SJCRH30 (cell line): ENCODE results near the gene TTC4. TPM values are rescaled to one million over a fixed set of nuclear protein-coding genes. Genes with fewer than 3 reads are reported as not detected.

Experiments
- DNase-seq, 2 experiments: peaks; one replicate each; pipeline ENCODE4 v3.0.0-alpha.2; 2015 to 2020
- H3K27ac ChIP-seq: fragments of 250-450 bp; sonication (Bioruptor Pico); 2 replicates; pipeline ENCODE4 v1.5.1; 2020; ENCODE audit warnings: mild to moderate bottlenecking, moderate library complexity
- H3K27me3 ChIP-seq: fragments of 250-450 bp; sonication (Bioruptor Pico); 2 replicates; pipeline ENCODE4 v1.5.1; 2020; ENCODE audit warnings: mild to moderate bottlenecking, moderate library complexity
- H3K36me3 ChIP-seq: fragments of 250-450 bp; sonication (Bioruptor Pico); 2 replicates; pipeline ENCODE4 v1.5.1; 2020; ENCODE audit warnings: mild to moderate bottlenecking, moderate library complexity
- H3K4me1 ChIP-seq: fragments of 250-450 bp; sonication (Bioruptor Pico); 2 replicates; pipeline ENCODE4 v1.5.1; 2020; ENCODE audit warnings: mild to moderate bottlenecking, moderate library complexity
- H3K4me3 ChIP-seq: fragments of 250-450 bp; sonication (Bioruptor Pico); 2 replicates; pipeline ENCODE4 v1.5.1; 2020; ENCODE audit warnings: mild to moderate bottlenecking, moderate library complexity
- H3K9me3 ChIP-seq: fragments of 250-450 bp; sonication (Bioruptor Pico); replicated peaks from 2 replicates; pipeline ENCODE4 v1.5.1; 2020; ENCODE audit warnings: mild to moderate bottlenecking, moderate library complexity
- total RNA-seq: library from RNA; depleted of rRNA; stranded (reverse); fragments of >200 nt; shearing (Covaris generic); gene quantifications from 2 replicates; pipeline ENCODE4 v1.2.3, GENCODE V29; 2014

The TTC4 gene
- total RNA-seq, 1 experiment from 2014 or later = 38.9 TPM

DNA sequence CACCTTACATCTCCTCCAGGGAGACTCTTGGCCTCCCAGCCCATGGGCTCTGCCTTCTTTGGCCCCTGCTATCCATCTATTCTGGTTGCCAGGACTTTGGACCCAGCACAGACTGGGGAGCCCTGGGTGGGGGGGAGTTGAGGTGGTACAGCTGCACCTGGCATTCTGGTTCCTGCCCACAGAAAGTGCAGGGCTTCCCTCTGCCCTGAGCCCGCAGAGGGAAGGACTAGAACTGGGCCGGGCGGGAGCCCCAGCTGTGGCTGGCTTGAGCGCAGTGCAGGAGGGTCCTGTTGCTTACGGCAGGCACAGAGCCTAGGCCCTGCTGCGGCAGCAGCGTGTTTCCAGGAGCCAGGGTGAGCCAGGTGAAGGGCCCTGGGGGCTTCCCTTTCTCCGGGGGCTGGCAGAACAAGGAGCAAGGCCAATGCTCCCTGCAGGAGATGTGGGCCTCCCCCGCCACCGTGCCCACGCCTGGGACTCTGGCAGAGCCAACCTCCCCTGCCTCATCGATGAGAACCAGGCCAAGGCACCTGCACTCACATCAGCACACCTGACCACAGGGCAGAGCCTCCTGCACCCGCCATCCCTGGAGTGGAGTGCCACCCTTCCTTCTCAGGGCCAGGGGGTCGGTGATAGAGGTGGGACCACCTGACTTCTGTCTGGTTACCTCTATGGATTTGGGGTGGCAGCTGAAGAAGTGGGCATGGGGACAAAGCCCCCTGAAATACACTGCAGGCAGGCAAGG is 32.6 kb downstream of the TTC4 start:
- Histone ChIP-seq H3K4me1 (no peaks in the 10 kb centered on the region), H3K36me3 (peaks cover 9% of the 10 kb centered on the region; the same call in 1 of the 2 replicates), H3K27ac (no peak overlapping the region), H3K27me3 (no peaks in the 10 kb centered on the region), H3K9me3 (no peaks in the 10 kb centered on the region), H3K4me3 (no peak overlapping the region)
- DNase-seq = no peak

DNA sequence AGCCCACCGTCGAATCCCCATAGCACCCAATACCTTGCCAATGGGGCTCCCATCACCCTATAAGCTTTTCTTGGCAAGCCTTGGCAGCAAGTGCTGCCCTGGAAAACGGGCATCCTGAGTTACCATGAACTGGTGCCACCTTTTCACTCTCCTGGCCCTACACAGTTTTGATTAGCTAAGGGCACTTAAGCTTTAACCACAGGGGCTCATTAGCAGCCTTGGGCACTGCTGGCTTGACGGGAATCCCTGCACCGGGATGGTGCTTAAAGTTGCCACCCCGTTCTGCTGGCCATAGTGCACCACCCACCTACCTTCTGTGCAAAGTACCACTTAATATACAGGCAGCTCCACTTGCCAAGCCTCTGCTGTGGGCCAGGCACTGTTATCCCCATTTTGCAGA is 34.9 kb downstream of the TTC4 start:
- H3K27me3 ChIP-seq = no peaks in the 10 kb centered on the region
- no peak for DNase-seq
- no peak overlapping the region for H3K27ac ChIP-seq
- H3K36me3 ChIP-seq = no peaks in the 10 kb centered on the region
- no peaks in the 10 kb centered on the region for H3K4me1 ChIP-seq
- no peaks in the 10 kb centered on the region for H3K9me3 ChIP-seq
- H3K4me3 ChIP-seq = no peak overlapping the region

DNA sequence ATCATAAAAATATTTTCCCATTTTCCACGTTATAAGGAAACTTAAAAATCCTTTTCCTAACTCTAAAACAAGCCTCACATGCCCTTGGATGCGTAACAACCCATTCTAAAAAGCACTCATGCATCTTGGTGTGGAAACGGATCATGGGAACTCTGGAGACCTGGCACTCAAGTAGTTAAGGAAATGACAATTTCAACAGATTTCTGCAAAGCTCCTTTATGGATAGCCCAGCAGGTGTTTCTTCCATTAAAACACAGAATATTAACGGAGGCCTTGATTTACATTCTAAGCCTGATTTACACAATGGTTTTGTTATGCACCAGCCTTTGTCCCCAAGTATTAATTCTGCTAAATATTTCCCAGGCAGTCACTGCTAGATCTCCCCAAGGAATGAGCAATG is 35.8 kb downstream of the TTC4 start:
- no peaks in the 10 kb centered on the region for H3K9me3 ChIP-seq
- no peaks in the 10 kb centered on the region for H3K27me3 ChIP-seq
- no peak overlapping the region for H3K4me3 ChIP-seq
- no peak overlapping the region for H3K27ac ChIP-seq
- DNase-seq = no peak
- H3K36me3 ChIP-seq = no peaks in the 10 kb centered on the region
- no peaks in the 10 kb centered on the region for H3K4me1 ChIP-seq

DNA sequence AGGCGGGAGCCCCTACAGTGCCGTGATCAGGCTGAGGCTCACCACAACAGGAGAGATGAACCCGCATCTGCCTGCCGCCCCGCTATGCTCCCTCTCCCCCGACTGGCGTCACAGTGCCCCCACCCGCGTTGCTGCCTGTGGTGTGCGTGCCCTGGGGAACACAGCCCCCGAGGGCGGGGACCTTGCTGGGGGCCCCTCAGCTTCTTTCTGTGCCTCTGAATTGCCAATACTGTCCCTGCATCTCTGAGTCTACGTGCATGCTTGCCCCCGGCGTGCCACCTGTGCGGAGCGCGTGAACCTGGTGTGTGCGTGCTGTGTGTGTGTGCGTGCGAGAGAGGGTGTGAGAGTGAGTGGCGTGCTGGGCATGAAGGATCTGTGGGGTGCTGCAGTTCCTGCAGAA is 38.4 kb downstream of the TTC4 start:
- DNase-seq = no peak
- H3K27ac ChIP-seq = no peak overlapping the region
- H3K36me3 ChIP-seq = peaks cover 11% of the 10 kb centered on the region
- H3K4me3 ChIP-seq = no peak overlapping the region
- no peaks in the 10 kb centered on the region for H3K9me3 ChIP-seq
- no peaks in the 10 kb centered on the region for H3K4me1 ChIP-seq
- no peaks in the 10 kb centered on the region for H3K27me3 ChIP-seq

DNA sequence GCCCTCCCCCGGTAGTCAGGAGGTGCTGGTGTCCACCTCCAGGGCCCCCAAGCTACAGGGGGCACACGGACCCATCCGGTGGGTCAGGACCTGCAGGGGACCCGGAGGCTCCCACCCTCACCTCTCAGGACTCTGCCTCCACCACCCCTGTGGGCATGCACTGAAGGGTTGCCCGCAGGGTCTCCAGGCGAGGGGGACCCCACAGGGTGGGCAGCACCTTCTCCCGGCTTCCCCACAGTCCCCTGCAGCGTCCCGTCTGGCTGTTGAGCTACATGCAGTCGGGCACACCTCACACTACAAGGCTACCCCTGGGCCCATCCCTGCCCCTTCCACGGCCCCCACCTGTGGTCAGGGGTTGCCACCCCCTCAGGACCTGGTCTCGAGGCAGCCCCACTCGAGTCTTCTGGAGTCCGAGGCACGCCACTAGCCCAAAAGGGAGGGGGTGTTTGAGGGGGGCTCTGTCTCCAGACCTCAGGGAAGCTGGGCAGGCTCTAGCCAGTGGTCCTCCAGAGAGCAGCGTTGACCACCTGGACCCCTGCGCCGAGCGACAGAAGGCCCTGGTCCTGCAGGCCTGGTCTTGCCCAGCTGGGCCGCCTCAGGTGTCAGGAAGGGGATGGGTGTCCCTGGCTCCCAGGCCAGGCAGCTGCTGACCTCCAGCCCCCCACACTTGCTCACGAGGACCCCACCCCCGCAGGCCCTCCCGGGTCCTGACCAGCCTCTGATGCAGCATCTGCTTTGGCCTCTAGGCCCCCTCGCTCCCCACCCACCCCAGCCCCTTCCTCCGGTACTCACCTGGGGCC is 39.0 kb downstream of the TTC4 start:
- Histone ChIP-seq H3K36me3 (peaks cover 11% of the 10 kb centered on the region), H3K4me3 (no peak overlapping the region), H3K27me3 (no peaks in the 10 kb centered on the region), H3K27ac (no peak overlapping the region), H3K4me1 (no peaks in the 10 kb centered on the region), H3K9me3 (no peaks in the 10 kb centered on the region)
- no peak for DNase-seq

DNA sequence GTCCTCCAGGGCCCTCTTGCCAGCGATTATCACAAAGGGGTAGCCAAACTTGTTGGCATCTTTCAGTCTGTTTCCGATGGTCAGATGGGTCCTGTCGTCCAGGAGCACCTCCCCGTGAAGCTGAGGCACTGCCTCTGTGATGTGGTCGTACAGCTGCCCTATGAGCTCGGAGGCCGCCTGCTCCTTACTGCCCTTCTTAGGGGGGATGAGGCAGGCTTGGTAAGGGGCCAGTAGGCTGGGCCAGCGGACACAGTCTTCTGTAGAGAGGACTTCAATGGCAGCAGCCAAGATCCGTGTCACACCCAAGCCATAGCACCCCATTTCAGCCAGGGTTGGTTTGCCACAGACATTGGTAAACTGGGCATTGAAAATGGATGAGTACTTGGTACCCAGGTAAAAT is 42.2 kb downstream of the TTC4 start:
- no peak for DNase-seq
- Histone ChIP-seq H3K27ac (no peak overlapping the region), H3K27me3 (no peaks in the 10 kb centered on the region), H3K9me3 (no peaks in the 10 kb centered on the region), H3K36me3 (peaks cover 11% of the 10 kb centered on the region), H3K4me1 (no peaks in the 10 kb centered on the region), H3K4me3 (no peak overlapping the region)

DNA sequence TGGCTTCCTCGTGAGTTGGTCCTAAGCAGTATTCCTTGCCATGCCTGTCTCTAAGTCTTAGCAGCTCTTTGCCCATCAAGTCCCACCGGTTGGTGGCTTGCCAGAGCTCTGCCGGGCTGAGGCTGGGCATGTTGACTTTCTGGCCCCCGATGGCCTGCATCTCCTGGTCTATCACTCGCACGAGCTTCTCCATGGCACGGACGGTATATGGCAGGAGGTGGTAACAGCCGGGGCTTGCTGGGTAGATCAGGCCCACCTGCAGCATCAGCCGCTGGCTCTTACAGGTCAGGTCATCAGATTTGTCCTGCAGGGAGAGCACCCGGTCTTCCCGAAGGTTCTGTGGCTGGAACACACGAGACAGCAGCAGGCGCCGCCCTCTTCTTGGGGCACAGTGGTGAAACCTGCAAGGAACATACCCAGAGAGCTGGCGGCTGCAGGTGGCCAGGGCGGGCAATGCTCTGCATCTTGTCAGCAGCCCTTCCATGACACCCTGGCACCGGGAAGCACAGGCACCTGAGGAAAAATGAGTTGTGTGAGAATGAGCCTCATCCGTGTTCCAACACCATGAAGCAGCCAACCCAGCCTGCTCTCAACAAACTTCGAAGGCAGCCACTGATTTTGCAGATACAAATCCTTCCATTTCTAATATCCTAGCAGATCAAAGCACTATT is 43.2 kb downstream of the TTC4 start:
- no peaks in the 10 kb centered on the region for H3K9me3 ChIP-seq
- H3K27ac ChIP-seq = no peak overlapping the region
- no peaks in the 10 kb centered on the region for H3K27me3 ChIP-seq
- DNase-seq = no peak
- no peaks in the 10 kb centered on the region for H3K4me1 ChIP-seq
- peaks cover 11% of the 10 kb centered on the region for H3K36me3 ChIP-seq
- H3K4me3 ChIP-seq = no peak overlapping the region

DNA sequence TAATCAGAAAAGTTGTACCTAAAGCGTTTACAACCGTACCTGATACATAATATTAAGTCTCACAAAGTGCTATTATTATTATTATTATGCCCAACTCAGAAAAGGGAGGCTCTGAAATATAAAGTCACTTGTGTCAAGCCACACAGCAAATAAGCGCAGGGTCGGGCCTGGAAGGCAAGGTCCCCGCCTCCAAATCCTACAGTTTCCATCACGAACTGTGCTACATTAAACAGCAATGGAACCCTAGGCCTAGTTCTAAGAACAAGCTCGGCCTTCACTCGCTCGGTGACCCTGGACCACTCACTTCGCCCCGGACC is 48.1 kb downstream of the TTC4 start:
- Histone ChIP-seq H3K27me3 (no peaks in the 10 kb centered on the region), H3K36me3 (no peaks in the 10 kb centered on the region), H3K9me3 (no peaks in the 10 kb centered on the region), H3K4me1 (no peaks in the 10 kb centered on the region), H3K4me3 (peak overlapping the region; percentile 78), H3K27ac (peak overlapping the region; percentile 71)
- no peak for DNase-seq

DNA sequence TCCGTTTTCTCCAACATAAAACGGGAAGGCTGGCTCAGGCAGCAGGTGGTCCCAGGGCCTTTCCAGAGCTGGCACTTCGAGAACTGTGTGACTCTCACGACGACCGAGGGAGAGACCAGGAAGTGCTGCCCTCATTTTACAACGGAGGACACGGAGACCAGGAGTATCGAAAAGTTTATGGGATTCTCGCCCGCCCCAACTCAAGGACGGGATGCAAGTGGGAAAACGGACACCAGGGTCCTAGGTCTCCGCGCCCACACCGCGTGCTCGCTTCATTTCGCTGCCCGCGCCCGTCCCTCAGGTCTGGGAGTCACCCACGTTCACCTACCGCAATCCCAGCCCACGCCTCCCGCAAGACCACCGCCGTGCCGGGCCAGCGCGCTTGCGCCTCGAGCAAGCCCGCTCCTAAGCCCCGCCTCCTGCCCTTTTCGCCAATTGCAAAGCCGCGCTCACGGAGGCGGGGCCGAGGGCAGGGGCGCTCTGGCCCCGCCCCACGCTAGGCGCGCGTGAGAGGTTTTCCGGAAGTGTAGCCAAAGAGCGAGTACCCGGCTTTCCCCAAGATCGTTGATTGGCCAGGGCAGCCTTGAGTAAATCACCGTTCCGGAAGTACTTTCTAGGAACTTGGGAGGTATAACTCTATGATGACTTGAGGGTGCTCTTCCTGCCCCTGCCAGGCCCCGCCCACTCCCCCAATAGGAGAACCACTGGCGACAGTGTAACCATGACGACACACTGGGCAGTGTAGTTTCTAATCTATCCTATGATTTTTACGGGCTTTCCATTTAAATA is 48.7 kb downstream of the TTC4 start, which contains the start of gene PARS2:
TSS of gene PARS2 (minus strand) at position 391 of the 789 bp plus-strand sequence. CDS start 5,362 bp downstream, outside the sequence.
- H3K4me3 ChIP-seq = peak within 1 kb of the TSS; percentile 78
- peak within 1 kb of the TSS; percentile 71 for H3K27ac ChIP-seq
- DNase-seq = peak; percentile 98 to 100
- H3K9me3 ChIP-seq = no peaks in the 10 kb centered on the region
- no peaks in the 10 kb centered on the region for H3K36me3 ChIP-seq
- no peaks in the 10 kb centered on the region for H3K27me3 ChIP-seq
- no peaks in the 10 kb centered on the region for H3K4me1 ChIP-seq

DNA sequence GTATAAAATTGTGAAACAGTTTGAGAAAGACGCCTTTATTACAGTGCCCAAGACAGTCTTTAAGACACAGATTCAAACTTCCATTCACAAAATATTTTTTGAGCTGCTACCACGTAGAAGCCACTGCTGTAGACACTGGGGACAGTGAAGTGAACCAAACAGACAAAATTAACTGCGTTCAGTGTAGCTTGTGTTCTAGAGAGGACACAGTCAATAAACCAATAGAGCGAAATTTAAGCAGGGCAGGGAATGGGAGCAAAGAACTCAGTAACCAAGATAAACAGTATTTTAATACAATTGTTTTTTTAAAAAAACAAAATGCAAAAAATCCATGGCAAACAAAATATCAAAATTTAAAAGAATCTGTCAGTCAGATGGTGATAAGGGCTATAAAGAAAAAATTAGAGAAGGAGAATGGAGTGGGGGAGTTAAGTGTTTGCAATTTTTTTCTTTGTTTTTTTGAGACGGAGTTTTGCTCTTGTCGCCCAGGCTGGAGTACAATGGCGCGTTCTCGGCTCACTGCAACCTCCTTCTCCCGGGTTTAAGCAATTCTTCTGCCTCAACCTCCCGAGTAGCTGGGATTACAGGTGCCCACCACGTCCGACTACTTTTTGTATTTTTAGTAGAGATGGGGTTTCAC is 49.4 kb downstream of the TTC4 start:
- no peaks in the 10 kb centered on the region for H3K4me1 ChIP-seq
- H3K4me3 ChIP-seq = peak overlapping the region; percentile 78
- no peaks in the 10 kb centered on the region for H3K36me3 ChIP-seq
- H3K9me3 ChIP-seq = no peaks in the 10 kb centered on the region
- H3K27me3 ChIP-seq = no peaks in the 10 kb centered on the region
- H3K27ac ChIP-seq = no peak overlapping the region
- no peak for DNase-seq

DNA sequence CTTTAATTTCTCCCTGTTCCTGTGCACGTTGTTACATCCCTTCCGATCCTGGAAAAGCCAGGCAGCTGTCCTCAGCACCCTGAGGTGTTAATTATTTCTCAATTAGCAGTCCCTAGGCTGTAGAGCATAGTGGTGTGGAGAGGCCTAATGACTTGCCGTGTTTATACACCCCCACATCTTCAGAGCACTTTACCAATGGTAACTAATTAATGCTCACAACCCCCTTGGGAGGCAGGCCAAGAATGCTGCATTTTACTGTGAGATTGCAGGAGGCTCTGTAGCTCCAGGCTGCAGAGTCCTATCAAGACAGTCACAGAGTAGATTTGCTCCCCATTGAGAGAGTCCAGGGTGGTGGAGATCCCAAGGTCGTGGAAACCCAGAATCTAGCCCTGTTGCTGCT is 51.1 kb downstream of the TTC4 start:
- no peaks in the 10 kb centered on the region for H3K27me3 ChIP-seq
- H3K27ac ChIP-seq = no peak overlapping the region
- no peaks in the 10 kb centered on the region for H3K9me3 ChIP-seq
- DNase-seq = no peak
- H3K4me3 ChIP-seq = no peak overlapping the region
- H3K4me1 ChIP-seq = no peaks in the 10 kb centered on the region
- H3K36me3 ChIP-seq = no peaks in the 10 kb centered on the region

DNA sequence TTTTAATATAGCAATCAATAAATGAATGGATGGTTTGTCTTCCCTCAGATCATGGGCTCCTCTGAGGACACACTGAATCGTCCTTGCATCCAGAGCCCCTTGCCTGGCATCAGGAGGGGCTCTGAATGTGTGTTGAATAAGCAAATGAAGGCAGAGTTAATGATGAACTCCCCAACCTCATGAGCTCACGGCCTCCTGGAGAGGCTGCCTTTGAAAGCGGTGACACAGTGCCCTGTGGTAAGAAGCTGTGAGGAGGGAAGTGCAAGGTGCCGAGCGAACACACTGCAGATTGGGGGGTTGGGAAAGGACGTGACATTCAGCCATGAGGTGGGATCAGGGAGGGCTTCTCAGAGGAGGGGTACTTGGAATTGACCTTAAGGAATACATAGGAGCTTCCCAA is 51.9 kb downstream of the TTC4 start:
- Histone ChIP-seq H3K9me3 (no peaks in the 10 kb centered on the region), H3K27me3 (no peaks in the 10 kb centered on the region; the same call in 1 of the 2 replicates), H3K36me3 (no peaks in the 10 kb centered on the region), H3K4me1 (no peaks in the 10 kb centered on the region), H3K4me3 (no peak overlapping the region), H3K27ac (no peak overlapping the region)
- DNase-seq = no peak

DNA sequence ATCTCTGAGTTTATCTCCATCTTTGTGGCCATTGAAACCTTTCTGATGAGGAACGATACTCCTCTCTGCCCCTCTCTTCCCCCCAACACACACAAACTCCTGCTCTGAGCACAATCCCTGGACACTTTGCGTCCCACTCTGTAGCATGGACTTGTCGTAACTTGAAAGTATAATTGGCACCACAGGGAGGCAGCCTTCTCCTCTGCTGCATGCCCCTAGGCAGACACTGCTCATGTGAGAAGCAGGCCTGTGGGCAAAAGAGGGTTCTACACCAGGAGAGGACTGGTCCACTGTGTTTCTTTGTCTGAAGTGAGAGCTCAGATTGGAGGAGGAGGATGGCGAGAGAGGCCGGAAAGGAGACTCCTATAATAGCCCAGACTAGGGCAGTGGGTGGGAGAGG is 52.4 kb downstream of the TTC4 start:
- H3K9me3 ChIP-seq = no peaks in the 10 kb centered on the region
- H3K27me3 ChIP-seq = no peaks in the 10 kb centered on the region; the same call in 1 of the 2 replicates
- no peak overlapping the region for H3K4me3 ChIP-seq
- no peak for DNase-seq
- H3K36me3 ChIP-seq = no peaks in the 10 kb centered on the region
- H3K27ac ChIP-seq = no peak overlapping the region
- H3K4me1 ChIP-seq = no peaks in the 10 kb centered on the region

DNA sequence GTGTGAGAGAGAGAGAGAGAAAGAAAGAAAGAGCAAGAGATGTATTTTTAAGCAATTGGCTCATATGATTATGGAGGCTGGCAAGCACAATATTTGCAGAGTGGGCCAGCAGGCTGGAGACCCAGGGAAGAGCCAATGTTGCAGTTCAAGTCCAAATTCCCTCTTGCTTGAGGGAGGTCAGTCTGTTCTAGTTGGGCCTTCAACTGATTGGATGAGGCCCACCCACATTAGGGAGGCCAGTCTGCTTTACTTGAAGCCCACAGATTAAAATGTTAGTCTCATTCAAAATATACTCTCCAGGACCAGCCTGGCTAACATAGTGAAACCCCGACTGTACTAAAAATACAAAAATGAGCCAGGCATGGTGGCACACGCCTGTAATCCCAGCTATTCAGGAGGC is 57.3 kb downstream of the TTC4 start:
- Histone ChIP-seq H3K4me1 (peaks cover 6% of the 10 kb centered on the region), H3K9me3 (no peaks in the 10 kb centered on the region), H3K36me3 (no peaks in the 10 kb centered on the region), H3K27ac (no peak overlapping the region), H3K27me3 (no peaks in the 10 kb centered on the region; the same call in 1 of the 2 replicates), H3K4me3 (no peak overlapping the region)
- DNase-seq = no peak
